Upper lobe of left lung (tissue), 4 donors: ENCODE results near the gene TFCP2.

Experiments used
- EP300 ChIP-seq, 4 donors: sonication (generic); formaldehyde crosslinking; IDR thresholded peaks; one replicate each; pipeline ENCODE4 v1.5.1; 2017; ENCODE audit warnings: antibody characterized with exemption in 4 of 4, control low read depth in 2 of 4
- POLR2A ChIP-seq, 4 donors: fragments of 450-650 bp; IDR thresholded peaks; one replicate each; pipeline ENCODE4 v1.5.1; 2016 to 2017; ENCODE audit warnings: antibody characterized with exemption in 4 of 4, mild to moderate bottlenecking in 2 of 4
- TF ChIP-seq, protein P1 (sequence below), 6 experiments: fragments of 450-650 bp in 4 of 6; fragments of 200-600 bp in 2 of 6; sonication (generic) in 2 of 6; IDR thresholded peaks; one replicate each; pipeline ENCODE4 v1.5.1; 2016 to 2019; ENCODE audit warnings: antibody characterized with exemption in 6 of 6

DNA sequence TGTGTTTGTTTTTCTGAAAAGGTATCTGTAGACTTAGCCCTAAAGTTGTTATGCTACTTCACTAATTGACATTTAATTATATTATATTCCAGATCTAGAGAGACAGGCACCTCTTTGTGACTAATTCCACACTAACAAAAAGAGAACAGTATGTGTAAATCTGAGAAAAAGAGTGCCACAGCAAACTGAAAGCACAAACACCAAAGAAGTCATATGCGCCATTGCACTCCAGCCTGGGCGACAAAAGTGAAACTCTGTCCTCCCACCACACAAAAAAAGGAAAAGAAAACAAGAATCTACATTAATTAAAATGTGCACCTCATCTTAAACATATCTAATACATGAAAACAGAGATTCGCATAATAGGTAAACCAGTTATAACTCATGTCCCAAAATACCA is 85.1 kb downstream of the TFCP2 start:
- TF ChIP-seq EP300 (IDR thresholded peaks at IDR 0.05) (no peak), POLR2A (IDR thresholded peaks at IDR 0.05) (no peak)
- TF ChIP-seq, protein P1, sequence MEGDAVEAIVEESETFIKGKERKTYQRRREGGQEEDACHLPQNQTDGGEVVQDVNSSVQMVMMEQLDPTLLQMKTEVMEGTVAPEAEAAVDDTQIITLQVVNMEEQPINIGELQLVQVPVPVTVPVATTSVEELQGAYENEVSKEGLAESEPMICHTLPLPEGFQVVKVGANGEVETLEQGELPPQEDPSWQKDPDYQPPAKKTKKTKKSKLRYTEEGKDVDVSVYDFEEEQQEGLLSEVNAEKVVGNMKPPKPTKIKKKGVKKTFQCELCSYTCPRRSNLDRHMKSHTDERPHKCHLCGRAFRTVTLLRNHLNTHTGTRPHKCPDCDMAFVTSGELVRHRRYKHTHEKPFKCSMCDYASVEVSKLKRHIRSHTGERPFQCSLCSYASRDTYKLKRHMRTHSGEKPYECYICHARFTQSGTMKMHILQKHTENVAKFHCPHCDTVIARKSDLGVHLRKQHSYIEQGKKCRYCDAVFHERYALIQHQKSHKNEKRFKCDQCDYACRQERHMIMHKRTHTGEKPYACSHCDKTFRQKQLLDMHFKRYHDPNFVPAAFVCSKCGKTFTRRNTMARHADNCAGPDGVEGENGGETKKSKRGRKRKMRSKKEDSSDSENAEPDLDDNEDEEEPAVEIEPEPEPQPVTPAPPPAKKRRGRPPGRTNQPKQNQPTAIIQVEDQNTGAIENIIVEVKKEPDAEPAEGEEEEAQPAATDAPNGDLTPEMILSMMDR (IDR thresholded peaks at IDR 0.05) = no peak
